HG02884 (cell line): Measurements from ENCODE around the gene SCAI.
"Not testable (repeated sequence)": the region's sequence is repeated elsewhere in the genome, so short reads cannot be mapped to it uniquely, and the experiment has no call there.

Experiments
- ATAC-seq: cut with Tn5 transposase; IDR thresholded peaks from one replicate; pipeline ENCODE4 v1.9.1; 2021; ENCODE audit warnings: mild to moderate bottlenecking, moderate library complexity; ENCODE audit not compliant: unreplicated experiment

Gene SCAI

GRCh38 chr9:125143377-125144090, at the start of gene SCAI:
TSS of gene SCAI (minus strand) at chr9:125143528. CDS start at chr9:125143437, 91 bp downstream.
- ATAC-seq, result peak; percentile 99

GRCh38 chr9:125190361-125190801, 47.1 kb upstream of the SCAI start:
- no peak for ATAC-seq

- ATAC-seq, result peak; percentile 94
These were observed 46.3 kb upstream of the SCAI start, which contains the start of gene PPP6C for GRCh38 chr9:125189361-125190289. TSS of gene PPP6C (minus strand) at chr9:125189803. CDS start at chr9:125189718, 85 bp downstream.

- peak; percentile 10 for ATAC-seq
These were observed 45.7 kb upstream of the SCAI start for GRCh38 chr9:125189011-125189360.

- no peak for ATAC-seq
These were observed 40.2 kb upstream of the SCAI start for GRCh38 chr9:125183561-125183960.

- ATAC-seq, result no peak
These were observed 39.7 kb upstream of the SCAI start for GRCh38 chr9:125183054-125183453.

GRCh38 chr9:125181756-125182155, 38.4 kb upstream of the SCAI start:
- not testable (repeated sequence) for ATAC-seq

- no peak for ATAC-seq
These were observed 37.5 kb upstream of the SCAI start for GRCh38 chr9:125180876-125181275.

GRCh38 chr9:125179776-125180175, 36.4 kb upstream of the SCAI start:
- not testable (repeated sequence) for ATAC-seq

GRCh38 chr9:125177888-125178287, 34.6 kb upstream of the SCAI start:
- no peak for ATAC-seq

- ATAC-seq, result no peak
These were observed 33.3 kb upstream of the SCAI start for GRCh38 chr9:125176636-125177035.

GRCh38 chr9:125172031-125172755, 28.9 kb upstream of the SCAI start:
- ATAC-seq, result no peak

GRCh38 chr9:125169895-125170294, 26.6 kb upstream of the SCAI start:
- no peak for ATAC-seq

GRCh38 chr9:125166762-125167161, 23.4 kb upstream of the SCAI start:
- ATAC-seq, result no peak

GRCh38 chr9:125162891-125163290, 19.6 kb upstream of the SCAI start:
- ATAC-seq, result not testable (repeated sequence)

GRCh38 chr9:125161284-125161918, 18.1 kb upstream of the SCAI start:
- no peak for ATAC-seq

GRCh38 chr9:125160750-125161149, 17.4 kb upstream of the SCAI start:
- no peak for ATAC-seq

- no peak for ATAC-seq
These were observed 13.2 kb upstream of the SCAI start for GRCh38 chr9:125156551-125156950.

GRCh38 chr9:125153712-125154367, 10.5 kb upstream of the SCAI start:
- no peak for ATAC-seq

- ATAC-seq, result no peak
These were observed 8.4 kb upstream of the SCAI start for GRCh38 chr9:125151730-125152129.
